Skeletal muscle tissue (tissue), 4 donors: ENCODE results near the gene GTF2A2. TPM values are rescaled to one million over a fixed set of nuclear protein-coding genes. Genes with fewer than 3 reads are reported as not detected.

Source experiments
- H3K27ac ChIP-seq: one replicate; pipeline ENCODE4 v1.7.0; 2013; ENCODE audit warnings: mild to moderate bottlenecking, low read depth, low read length, inconsistent platforms
- H3K27me3 ChIP-seq, 3 donors: one replicate each; pipeline ENCODE4 v1.7.0; 2013; ENCODE audit warnings: low read length in 3 of 3; ENCODE audit not compliant: control insufficient read depth in 3 of 3, insufficient read depth in 3 of 3
- H3K36me3 ChIP-seq, 3 donors: one replicate each; pipeline ENCODE4 v1.7.0; 2013; ENCODE audit warnings: low read length in 3 of 3; ENCODE audit not compliant: control insufficient read depth in 3 of 3, insufficient read depth in 3 of 3
- H3K4me1 ChIP-seq, 3 donors: one replicate each; pipeline ENCODE4 v1.7.0; 2013; ENCODE audit warnings: low read length in 3 of 3, mild to moderate bottlenecking in 3 of 3; ENCODE audit not compliant: control insufficient read depth in 3 of 3, insufficient read depth in 3 of 3
- H3K4me3 ChIP-seq, 3 donors: one replicate each; pipeline ENCODE4 v1.7.0; 2013; ENCODE audit warnings: low read length in 3 of 3
- H3K9ac ChIP-seq, 3 donors: one replicate each; pipeline ENCODE4 v1.7.0; 2013; ENCODE audit warnings: low read length in 3 of 3, mild to moderate bottlenecking in 3 of 3, moderate library complexity in 2 of 3, low read depth in 1 of 3
- H3K9me3 ChIP-seq, 3 donors: one replicate each; pipeline ENCODE4 v1.7.0; 2013; ENCODE audit warnings: low read length in 3 of 3; ENCODE audit not compliant: control insufficient read depth in 3 of 3
- total RNA-seq: library from RNA; depleted of rRNA; stranded (reverse); fragments of >200 nt; gene quantifications from one replicate; pipeline ENCODE4 v1.2.3, GENCODE V29; 2014
- donor health status: Osteomylitis.

The GTF2A2 gene
- total RNA-seq, 1 donor from 2014 or later: 20.9 TPM

DNA sequence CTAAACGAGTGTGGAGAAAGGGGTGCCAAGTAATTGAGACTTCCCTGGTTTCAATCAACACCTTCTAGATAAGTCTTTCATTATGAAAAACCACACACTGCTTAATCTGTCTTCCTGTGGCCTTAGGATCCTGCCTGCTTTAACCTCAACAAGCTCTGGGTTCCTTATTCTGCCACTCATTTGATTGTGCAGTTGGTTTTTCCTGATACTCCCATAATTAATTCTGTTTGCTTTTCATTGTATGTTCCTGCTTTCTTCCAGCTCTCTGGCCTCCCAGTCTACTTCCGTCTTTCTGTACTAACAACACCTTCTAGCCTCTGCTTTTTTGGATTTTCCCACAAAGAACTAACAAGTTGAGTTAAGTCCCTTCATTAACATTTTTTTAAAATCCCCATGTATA, 66.0 kb downstream of the GTF2A2 start:
- H3K9me3 ChIP-seq: no peaks in the 10 kb centered on the region
- H3K27ac ChIP-seq: no peak overlapping the region
- H3K4me1 ChIP-seq: no peaks in the 10 kb centered on the region
- H3K27me3 ChIP-seq: peaks cover 0 to 4% (median 0%) of the 10 kb centered on the region in 3 donors
- no peak overlapping the region for H3K4me3 ChIP-seq
- no peak overlapping the region for H3K9ac ChIP-seq
- no peaks in the 10 kb centered on the region for H3K36me3 ChIP-seq

DNA sequence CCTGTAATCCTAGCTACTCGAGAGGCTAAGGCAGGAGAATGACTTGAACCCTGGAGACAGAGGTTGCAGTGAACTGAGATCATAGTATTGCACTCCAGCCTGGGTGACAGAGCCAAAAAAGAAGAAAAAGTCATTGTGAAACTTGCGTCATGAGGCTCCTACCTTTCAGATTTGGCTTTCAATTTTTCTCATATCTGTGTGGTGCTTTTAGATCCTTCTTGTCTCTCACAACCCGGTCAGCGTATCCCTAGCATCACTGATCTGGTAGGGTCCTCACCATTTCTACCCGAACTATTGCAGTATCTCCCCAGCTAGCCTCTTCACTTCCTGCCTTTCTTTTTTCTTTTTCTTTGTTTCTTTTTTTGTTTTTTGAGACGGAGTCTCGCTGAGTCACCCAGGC, 67.3 kb downstream of the GTF2A2 start:
- Histone ChIP-seq H3K9ac (no peak overlapping the region), H3K4me1 (no peaks in the 10 kb centered on the region), H3K27me3 (peaks cover 0 to 4% (median 0%) of the 10 kb centered on the region in 3 donors), H3K27ac (no peak overlapping the region), H3K4me3 (no peak overlapping the region), H3K36me3 (no peaks in the 10 kb centered on the region), H3K9me3 (no peaks in the 10 kb centered on the region)

Other genes with a start within 250 kb of the GTF2A2 start
- 0.52 TPM for gene FAM81A, start 219.3 kb downstream of the GTF2A2 start, total RNA-seq
- not detected for gene GCNT3, start 45.7 kb downstream of the GTF2A2 start, total RNA-seq
- gene BNIP2, start 31.8 kb upstream of the GTF2A2 start, total RNA-seq: 50.1 TPM